Suppressor macrophage treated with lipopolysaccharide for 4 hours (primary cell): Measurements from ENCODE around the gene CCDC24.

Experiments
- DNase-seq: peaks from one replicate; pipeline ENCODE4 v3.0.0-alpha.2; 2020

CCDC24 gene

DNA sequence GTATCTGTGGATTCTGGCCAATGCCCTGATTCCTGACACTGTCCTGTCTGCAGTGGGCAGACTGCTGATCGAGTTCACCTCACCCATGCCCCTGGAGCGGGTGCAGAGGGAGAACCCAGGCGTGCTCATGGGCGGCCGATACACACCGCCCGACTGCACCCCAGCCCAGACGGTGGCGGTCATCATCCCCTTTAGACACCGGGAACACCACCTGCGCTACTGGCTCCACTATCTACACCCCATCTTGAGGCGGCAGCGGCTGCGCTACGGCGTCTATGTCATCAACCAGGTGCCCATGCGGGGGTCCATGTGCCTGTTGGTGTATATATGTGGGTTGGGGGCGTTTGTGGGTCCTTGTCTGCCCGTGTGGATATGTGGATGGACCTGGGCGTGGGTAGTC is 9.8 kb upstream of the CCDC24 start:
- no peak for DNase-seq

DNA sequence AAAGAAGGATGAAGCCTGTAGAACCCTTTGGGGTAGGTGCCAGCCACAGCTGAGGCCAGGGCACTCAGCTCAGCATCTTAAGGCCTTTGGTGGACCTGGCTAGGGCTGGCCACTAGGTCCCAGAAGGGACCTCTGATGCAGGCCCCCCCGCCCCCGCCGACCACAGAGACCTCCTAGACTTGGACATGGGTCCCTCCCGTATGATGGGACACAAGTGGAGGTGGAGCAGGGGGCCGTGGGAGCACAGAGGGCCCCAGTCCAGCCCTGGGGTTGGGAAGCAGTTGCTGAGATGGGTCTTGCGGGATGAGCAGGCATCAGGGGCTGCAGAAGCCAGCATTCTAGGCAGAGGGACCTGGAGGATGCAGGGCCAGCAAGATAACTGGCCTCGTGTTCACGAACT is 9.2 kb upstream of the CCDC24 start:
- no peak for DNase-seq

DNA sequence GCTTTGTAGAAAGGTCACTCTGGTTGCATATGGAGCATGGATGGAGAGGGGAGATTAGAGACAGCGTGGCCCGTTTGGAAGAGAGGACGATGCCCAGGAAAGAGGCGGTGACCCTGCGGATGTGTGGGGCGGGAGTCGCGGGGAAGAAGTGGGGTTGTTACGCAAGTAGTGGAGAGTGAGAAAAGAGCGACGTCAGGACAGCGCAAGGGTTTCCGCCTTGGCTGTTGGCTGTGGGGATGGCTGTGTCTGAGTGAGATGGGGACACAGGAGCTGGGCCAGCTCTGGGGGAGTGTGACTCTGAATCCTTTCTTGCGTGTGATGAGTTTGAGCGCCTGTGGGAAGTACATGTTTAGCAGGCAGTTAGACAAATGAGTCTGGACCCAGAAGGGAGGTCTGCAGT is 8.6 kb upstream of the CCDC24 start:
- DNase-seq = peak; percentile 50

DNA sequence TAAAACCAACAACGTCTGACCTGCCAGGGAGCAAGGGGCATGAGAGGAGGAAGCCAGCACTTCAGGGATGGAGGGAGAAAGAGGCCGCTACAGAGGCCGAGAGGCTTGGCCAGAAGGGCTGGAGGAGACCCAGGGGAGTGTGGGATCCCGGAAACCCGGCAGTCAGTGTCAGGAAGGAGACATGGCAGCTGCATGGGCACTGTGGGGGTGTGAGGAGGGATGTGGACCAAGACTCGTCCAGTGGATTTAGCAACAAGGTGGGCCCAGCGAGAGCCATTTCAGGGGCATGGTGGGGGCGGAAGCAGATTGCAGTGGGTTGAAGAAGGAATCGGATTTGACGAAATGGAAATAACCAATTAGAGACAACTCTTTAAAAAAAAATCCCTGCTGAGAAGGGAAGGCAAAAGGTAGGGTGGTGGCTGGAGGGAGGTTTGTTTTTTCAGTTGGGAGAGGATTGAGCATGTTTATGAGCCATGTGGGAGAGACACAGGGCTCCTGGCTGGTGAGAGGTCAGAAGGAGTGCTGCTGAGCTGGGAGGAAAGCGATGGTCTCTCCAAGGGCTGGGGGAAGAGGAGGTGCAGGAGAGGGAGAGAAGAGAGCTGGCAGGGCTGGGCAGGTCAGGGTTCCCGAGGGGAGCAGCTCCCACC is 8.0 kb upstream of the CCDC24 start:
- DNase-seq = no peak

DNA sequence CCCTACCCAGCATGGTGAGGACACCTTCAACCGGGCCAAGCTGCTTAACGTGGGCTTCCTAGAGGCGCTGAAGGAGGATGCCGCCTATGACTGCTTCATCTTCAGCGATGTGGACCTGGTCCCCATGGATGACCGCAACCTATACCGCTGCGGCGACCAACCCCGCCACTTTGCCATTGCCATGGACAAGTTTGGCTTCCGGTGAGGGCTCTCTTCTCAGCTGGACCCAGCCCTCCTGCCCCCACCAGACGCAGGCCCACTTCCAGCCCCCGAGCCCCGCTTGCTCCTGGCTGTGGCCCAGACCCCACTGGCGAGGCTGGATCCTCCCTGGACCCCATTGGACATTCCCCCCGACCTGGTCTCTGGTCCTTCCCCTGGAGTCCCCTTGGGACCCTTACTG is 6.5 kb upstream of the CCDC24 start:
- no peak for DNase-seq

DNA sequence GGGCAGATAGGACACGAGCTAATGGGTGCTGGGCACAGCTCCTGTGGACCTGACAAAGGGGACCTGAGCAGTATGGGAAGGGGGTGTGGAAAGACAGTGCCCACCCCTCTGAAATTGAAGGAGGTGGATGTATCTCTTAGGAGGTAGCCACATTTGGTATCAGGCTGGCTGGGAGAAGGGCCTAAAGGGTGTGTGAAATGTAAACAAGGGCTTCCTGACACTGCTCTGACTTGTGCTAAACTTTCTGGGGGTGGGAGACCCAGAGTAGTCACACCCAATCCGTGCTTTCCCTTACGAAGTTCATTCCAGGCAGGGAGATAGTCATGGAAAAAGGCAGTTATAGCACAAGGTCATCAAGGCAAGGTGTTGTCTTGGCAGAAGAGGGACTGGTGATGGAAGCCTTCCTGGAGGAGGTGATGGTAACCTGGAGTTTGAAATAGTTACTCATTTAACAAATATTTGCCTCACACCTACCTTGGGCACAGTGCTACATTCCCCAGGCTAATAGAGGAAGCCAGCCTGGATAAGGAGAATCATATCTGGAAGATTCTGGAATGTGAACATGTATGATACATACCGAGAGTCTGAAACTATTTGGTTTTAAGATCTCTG is 5.3 kb upstream of the CCDC24 start:
- DNase-seq = no peak

DNA sequence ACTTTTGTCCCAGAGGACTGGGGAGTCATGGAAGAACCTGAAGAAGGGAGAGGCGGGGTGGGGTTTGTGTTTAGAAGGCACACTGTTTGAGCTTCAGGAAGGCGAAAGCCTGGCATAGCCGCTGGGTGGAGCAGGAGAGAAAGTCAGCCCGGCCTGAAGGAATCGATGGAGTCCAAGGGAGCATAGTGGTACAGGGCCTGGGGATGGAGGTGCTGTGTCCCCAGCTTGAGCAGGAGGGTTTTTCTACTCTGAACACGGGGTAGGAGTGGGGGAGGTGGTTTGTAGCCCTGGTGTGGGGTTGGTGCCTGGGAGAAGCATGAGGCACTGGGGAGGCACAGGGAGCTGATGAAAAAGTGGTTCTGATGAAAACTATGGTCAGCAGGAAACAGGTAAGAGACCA is 4.7 kb upstream of the CCDC24 start:
- no peak for DNase-seq

DNA sequence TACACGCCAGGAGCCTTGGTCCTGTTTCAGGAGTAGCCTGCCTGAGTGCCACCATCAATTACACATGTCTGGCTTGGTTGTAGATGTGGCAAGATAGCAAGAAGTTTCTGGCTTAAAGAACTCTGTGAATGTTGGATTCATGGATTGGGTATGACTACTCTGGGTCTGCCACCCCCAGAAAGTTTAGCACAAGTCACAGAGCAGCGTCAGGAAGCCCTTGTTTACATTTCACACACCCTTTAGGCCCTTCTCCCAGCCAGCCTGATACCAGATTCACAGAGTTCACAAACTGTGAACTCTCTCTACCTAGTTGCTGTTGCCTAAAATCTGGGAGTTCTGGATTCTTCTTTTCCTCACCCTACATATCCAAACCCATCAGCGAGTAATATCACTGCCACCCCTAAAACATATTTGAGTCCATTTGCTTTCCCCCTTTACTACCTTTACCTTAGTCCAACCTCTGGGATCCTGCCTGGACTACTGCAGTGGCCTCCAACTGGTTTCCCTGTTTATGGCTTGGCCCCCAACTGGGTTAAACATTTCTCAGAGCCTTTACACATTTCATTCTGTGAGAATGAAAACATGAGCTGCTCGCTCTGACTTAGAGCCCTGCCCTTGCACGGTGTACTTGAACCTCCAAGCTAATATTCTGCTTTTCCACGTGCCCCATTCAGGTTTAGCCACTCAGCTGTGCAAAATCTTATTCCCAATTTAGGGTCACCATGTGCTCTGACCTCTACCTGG is 4.1 kb upstream of the CCDC24 start:
- no peak for DNase-seq

DNA sequence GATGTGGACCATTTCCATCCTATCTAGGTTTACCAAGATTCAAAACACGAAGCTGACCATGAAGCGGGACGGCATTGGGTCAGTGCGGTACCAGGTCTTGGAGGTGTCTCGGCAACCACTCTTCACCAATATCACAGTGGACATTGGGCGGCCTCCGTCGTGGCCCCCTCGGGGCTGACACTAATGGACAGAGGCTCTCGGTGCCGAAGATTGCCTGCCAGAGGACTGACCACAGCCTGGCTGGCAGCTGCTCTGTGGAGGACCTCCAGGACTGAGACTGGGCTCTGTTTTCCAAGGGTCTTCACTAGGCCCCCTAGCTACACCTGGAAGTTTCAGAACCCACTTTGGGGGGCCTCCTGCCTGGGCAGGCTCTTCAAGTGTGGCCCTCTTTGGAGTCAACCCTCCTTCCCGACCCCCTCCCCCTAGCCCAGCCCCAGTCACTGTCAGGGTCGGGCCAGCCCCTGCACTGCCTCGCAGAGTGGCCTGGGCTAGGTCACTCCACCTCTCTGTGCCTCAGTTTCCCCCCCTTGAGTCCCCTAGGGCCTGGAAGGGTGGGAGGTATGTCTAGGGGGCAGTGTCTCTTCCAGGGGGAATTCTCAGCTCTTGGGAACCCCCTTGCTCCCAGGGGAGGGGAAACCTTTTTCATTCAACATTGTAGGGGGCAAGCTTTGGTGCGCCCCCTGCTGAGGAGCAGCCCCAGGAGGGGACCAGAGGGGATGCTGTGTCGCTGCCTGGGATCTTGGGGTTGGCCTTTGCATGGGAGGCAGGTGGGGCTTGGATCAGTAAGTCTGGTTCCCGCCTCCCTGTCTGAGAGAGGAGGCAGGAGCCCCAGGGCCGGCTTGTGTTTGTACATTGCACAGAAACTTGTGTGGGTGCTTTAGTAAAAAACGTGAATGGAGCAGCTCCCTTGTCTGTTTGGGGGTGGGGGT is 864 bp upstream of the CCDC24 start:
- DNase-seq = no peak

DNA sequence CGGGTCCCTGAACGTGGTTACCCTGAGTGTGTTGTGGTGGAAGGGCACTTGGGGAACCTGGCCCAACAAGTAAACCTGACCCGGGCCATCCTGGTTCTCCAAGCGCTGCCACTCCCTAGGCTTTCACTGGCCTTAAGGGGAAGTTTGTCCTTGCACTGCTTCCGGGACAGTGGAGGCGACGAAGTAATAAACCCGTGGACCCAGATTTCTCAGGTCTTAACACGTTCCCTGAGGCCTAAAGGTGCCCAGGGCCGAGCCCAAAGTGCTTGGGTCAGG is 261 bp upstream of the CCDC24 start:
- no peak for DNase-seq

DNA sequence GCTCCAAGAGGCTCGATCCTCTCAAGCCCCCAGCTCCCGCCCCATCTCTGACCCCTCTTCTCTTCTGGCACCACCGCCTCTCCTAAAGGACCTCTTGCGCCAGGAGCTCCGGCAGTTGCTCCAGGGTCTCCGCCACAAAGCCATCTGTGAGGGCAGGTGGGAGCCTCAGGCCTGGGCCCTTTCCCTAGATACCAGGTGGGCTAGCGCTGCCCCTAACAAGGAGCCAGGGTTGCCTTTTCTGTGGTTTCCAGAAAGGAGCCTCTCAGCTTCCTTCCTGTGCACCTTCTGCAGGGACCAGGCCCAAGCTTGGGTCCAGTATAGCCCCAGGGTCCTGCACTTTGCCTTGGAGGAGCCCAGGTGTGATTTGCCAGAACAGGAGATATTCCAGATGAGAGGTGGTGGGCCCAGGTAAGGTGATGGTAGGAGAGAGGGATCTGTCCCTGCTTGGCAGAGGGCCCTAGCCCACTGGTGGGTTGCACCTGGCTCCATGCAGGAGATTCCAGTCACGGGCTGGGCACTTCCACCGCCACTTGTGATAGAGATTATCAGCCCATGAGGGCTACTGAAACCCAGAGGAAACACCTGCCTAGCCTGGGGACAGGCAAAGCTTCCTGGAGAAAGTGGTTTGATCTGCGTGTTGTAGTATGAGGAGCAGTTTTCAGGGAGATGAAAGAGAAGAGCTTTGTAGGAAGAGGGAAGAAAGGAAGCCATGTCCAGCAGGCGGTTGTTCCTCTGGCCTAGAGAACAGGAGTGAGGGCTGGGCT is 1.0 kb downstream of the CCDC24 start:
- no peak for DNase-seq

DNA sequence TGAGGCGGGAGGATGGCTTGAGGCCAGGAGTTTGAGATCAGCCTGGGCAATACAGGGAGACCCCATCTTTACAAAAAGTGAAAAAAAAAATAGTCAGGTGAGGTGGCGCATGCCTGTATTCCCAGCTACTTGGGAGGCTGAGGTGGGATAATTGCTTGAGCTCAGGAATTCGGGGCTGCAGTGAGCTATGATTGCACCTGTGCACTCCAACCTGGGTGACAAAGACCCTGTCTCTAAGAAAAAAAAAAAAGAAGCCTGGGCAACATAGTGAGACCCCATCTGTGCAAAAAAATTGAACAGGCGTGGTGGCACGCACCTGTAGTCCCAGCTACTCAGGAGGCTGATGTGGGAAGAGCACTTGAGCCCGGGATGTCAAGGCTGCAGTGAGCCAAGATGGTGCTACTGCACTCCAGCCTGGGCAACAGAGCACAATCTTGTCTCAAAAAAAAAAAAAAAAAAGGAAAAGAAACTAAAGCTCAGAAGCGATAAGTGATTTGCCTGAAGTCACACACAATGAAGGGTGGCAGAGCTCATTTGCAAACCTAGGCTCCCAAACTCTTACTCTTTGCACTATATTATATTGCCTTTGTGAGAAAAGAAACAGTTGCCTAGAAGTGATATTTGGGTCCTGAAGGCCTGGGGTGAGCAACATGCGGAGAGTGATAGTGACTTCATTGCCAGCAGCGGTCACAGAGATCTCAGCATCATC is 2.0 kb downstream of the CCDC24 start:
- no peak for DNase-seq

DNA sequence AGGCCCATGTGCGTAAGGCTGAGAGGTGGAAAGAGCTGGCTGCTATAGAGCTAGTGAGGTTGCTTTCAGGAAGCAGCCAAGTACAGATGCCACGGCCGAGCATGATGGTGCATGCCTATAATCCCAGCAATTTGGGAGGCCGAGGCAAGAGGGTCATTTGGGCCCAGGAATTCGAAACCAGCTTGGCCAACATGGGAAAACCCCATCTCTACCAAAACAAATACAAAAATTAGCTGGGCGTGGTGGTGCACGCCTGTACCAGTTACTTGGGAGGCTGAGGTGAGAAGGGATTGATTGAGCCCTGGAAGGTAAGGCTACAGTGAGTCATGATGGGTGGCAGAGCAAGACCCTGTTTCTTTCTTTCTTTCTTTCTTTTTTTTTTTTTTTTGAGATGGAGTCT is 2.7 kb downstream of the CCDC24 start:
- no peak for DNase-seq

DNA sequence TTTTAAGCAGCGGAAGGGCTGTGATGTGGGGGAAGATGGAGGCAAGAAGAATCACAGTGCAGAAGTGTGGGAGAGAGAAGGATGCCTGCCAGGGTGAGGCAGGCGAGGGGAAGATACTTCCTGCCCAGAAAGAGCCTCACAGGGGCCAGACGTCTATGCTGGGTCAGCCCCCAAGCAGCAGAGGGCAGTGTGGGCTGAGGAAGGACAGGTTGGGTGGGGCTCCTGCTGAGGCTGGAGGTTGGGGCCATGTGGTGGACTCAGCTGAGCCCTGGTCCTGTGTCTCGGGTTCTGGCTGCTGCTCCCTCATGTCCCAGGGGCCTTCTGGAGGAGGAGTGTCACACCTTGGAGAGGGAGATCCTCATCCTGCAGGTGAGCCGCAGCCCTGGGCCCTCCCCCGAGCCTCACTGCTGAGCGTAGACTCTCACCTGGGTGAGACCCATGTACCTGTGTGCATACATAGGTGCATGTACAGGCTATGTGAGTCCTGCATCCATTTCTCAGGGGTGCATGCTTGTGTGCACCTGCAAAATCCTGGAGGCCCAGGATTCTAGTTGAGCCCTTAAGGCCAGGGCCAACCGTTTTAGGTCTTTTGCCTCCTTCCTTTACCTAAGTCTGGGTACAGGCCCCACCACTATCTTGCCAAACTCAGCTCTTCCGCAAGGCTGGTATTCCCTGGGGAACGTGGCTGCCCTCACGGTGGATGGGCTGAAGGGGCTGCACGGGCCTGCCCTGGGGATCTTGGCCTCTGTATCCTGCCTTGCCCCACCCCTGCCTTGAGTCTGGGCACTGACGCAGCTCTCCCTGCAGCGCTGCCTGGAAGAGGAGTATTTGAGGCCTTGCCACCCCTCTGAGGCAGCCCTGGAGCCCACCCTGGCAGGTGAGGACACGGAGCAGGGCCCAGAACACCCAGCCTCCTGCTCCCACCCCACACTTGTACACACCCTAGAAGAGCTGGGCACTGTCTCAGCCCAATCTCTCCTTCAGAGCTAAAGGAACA is 3.7 kb downstream of the CCDC24 start:
- peak; percentile 10 for DNase-seq

DNA sequence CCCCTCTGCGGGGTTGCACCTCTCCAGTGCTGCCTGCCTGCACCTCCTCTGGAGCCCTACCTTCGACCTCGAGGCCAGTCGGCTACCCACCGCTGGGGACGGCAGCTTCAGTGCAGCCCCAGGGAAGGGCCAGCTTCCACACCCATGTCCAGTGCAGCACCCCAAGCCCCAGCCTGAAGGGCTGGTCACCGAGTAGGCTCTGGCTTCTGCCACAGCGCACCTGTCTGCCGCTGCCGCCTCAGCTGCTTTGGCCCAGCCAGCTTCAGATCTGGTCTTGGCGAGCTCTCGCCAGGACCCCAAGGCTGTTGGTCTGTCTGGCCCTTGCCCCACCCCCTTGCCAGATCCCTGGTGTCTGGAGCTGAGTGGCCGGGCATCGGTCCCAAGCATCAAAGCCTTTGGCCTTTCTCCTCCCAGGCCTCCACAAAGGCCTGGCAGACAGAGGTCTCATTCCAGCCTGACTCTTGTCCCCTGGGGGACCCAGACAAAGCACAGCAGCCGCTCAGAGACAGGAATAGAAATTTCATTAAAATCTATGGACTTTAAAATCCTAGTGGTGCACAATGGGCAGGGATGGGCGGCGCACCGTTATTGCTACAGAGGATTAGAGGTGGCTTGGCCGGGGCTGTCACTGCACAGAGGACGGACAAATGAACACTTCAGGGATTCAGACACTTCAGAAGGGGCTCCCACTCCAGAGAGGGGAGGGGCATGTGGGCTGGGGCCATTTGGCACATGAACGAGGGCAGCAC is 4.8 kb downstream of the CCDC24 start:
- DNase-seq = no peak

DNA sequence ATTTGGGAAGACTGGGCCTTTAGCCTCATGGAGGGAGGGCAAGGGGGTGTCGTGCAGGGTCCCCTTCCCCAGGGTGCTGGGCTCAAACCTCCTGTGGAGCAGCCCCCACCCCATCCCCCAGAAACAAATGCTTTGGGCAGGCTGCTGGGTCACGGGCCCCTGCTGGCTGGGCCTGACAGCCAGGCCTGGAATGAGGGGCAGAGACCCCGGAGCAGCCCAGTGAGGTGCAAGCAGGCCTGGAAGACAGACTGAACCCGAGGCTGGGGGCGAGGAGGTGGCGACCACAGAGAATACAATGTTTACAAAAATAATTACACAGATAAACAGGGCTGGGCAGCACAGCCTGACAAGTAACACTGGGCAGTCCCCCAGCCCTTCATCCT is 5.3 kb downstream of the CCDC24 start:
- DNase-seq = no peak

DNA sequence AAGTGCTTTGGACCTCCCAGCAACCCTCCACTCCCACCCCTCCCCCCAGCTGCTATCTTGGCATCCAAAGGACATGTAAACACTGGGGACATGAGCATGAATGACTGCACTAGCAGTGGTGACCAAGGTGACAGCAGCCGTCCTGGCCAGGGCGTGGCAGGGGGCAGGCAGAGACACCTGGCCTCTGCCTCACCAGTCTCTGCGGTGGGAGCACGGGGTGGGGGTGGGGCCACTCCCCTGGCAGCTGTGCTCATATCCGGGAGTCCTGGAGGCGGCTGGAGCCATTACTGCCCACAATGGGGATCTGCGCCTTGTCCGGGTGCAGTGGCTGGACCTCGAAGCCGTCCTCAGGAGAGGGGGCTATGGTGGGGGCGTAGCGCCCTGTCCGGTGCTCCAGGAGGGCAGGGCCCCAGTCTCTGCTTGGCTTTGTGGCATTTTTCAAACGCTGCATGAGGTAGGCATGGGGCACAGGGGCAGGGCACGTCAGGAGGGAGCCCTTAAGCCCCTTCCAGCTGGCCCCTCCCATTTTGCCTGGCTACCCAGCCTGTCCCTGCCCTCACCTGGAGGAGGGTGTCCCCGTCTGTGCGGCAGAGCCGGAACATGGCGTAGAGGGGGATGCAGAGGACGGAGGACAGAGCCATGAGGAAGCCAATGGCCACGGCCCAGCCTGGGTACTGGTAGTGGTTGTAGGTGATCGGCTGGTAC is 6.0 kb downstream of the CCDC24 start:
- DNase-seq = no peak

DNA sequence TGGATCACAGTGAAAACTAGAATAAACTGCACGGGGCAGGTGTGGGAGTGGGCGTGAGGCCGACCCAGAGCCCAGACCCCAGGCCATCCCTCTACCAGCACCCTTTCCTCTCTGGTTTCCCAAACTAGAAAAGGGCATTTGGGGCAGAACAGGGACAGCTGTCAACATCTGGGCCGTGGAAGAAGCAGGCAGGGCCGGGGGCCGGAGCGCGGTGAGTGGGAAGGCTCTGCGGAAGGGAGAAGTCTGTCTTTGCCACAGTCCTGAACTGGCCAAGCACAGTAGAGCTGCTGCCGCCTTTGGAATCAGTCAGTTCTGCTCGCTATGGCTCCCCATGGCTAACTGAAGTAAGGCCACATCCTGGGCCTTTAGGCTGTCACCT is 6.6 kb downstream of the CCDC24 start:
- DNase-seq = no peak

DNA sequence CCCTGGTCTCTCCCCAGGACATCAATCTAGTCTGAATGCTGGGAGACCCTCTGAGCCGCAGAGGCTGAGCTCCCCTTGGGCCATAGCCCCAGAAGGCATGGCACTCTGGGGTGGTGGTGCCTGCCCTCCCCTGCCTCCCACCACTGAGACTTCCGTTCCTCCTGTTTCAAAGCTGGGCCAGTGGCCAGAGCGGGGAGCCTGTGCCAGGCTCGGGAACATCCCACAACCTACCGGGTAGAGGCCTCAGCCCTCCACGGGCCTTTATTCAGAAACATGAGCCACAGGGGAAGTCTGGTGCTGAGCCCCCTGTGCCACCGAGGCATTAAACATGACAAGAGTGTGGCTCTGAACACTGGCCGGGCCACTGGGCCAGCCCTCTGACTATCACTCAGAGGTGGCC is 8.1 kb downstream of the CCDC24 start:
- DNase-seq = no peak
